Hindlimb muscle (tissue), 1 donor: ENCODE measurements around the gene CHTOP. TPM values are rescaled to one million over a fixed set of nuclear protein-coding genes. Genes with fewer than 3 reads are reported as not detected.

Experiments
- DNase-seq: peaks from one replicate; pipeline ENCODE4 v3.0.0-alpha.2; 2013
- polyA plus RNA-seq: library from polyadenylated mRNA; unstranded; fragments of 120-200 nt; gene quantifications from one replicate; pipeline ENCODE4 v1.2.1, GENCODE V29; 2013; ENCODE audit not compliant: insufficient read length

Gene CHTOP
- polyA plus RNA-seq, 1 donor = 100 TPM

GRCh38 chr1:153613406-153613805, 20.5 kb upstream of the CHTOP start:
- no peak for DNase-seq

GRCh38 chr1:153614189-153614900, 19.5 kb upstream of the CHTOP start:
- DNase-seq = no peak

DNA sequence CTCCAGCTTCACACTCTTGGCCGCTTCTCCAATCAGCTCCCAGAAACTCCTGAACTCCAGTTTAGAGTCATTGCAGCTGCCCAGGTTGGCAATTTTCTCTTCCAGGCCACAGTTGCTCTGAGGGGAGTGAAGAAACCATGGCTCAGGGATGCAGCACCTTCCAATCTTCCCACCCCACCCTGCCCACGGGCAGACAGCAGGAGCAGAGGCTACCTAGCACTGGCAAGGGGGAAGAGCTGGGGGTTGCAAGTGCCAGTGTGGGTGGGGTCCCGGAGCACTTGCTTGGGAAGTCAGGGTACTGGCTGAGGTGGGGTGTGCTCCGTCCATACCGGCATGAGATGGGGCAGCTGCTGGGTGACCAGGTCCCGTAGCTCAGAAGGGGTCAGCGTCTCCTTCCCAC, 19.0 kb upstream of the CHTOP start:
- DNase-seq = no peak

DNA sequence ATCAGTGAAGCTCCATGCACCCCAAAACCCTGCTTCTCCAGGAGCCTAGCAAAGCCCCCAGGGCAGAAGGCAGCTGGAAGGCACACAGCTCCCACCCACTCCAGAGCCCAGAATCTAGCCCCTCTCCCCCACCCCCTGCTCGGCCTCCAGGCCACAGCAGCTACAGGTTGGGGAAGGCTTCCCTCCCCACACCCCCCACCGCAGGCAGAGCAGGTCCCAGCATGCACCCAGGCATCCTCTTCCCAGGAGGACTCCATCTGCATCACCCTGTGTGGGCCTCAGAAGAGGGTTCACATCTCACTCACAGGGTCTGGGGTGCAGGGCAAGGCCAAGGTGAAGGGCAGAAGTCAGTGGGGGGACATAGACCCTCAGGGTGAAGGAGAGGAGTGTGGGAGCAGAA, 18.5 kb upstream of the CHTOP start:
- DNase-seq = no peak

DNA sequence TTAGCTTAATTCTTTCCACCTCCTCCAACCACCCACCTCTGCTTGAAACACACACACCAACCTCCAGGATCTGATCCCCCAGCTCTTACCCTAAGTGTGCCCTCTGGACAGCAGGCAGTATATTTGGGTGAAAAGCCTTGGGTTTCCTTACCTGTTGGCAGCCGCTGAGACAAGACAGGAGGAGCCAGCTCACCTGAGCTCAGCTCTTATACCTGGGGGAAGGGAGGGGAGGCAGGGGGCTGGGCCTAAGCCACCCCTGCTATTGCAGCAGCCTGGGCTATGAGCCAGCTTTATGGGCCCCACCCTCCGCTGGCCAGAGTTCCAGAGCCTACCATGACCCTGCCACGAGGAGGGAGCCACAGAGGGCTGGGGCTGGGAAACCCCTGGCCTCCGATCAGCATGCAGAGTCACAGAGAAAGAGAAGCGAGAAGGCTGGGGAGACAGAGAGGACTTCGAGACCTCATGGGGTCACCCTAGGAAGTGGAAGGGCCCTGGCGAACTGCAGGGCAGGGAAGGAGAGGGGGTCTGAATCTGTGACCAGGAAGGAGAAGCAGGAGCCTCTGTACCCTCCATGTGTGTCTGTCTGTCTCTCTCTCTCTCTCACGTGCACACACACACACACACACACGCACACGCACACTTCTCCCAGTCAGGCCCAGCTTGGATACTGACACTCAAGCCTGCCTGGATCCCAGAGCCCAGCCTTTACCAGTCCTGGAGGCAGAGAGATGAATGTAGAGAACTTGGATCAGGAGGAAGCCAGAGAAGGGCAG, 17.5 kb upstream of the CHTOP start, which contains the start of gene S100A14:
S100A14 (minus strand) TSS at position 182 of the 773 bp plus-strand sequence. CDS start 467 bp downstream, outside the sequence.
- no peak for DNase-seq

DNA sequence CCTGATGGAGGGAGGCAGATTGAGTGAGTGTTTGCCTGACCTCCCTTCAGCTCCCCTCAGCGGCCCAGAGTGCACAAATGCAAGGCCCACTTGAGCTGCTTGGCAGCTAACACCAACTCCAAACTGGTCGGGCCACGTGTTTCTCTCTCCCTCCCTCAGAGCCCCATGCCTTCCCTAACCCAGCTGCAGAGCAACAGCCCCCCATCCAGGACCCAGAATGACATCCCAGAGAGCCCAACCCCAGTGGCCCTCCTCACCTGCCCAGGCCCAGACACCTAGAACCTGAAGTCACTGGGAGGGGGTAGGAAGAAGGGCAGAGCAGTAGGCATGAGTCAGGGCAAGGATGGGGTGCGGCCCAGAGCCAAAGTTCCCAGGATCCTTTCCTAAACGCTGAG, 17.0 kb upstream of the CHTOP start:
- no peak for DNase-seq

GRCh38 chr1:153617663-153618062, 16.2 kb upstream of the CHTOP start:
- no peak for DNase-seq

GRCh38 chr1:153619171-153619570, 14.7 kb upstream of the CHTOP start:
- DNase-seq = no peak

GRCh38 chr1:153623101-153623500, 10.8 kb upstream of the CHTOP start:
- DNase-seq = no peak

DNA sequence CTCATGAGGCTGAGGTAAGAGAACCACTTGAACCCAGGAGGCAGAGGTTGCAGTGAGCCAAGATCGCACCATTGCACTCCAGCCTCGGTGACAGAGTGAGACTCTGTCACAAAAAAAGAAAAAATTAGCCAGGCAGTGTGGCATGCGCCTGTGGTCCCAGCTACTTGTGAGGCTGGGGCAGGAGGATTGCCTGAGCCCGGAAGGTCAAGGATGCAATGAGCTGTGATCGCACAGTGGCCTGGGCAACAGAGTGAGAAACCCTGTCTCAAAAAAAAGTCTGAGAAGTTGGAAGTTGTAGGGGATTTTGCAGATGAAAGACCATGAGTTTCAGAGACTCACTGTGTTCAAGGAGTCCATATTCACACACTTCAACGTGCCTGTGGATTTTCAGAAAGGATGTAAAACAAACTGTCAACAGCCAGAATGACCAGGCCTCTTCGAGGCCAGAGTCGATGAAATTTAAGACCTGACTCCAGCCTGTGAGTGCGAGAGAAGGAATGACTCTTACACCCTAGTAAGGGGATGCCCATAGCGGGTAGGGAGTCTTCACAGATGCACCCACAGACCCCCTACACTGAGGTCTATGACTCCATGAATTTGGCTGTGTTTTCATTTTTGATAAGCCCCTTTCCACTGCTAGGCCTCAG, 8.8 kb upstream of the CHTOP start:
- DNase-seq = no peak

- no peak for DNase-seq
Observed at GRCh38 chr1:153626477-153626903, 7.4 kb upstream of the CHTOP start.

DNA sequence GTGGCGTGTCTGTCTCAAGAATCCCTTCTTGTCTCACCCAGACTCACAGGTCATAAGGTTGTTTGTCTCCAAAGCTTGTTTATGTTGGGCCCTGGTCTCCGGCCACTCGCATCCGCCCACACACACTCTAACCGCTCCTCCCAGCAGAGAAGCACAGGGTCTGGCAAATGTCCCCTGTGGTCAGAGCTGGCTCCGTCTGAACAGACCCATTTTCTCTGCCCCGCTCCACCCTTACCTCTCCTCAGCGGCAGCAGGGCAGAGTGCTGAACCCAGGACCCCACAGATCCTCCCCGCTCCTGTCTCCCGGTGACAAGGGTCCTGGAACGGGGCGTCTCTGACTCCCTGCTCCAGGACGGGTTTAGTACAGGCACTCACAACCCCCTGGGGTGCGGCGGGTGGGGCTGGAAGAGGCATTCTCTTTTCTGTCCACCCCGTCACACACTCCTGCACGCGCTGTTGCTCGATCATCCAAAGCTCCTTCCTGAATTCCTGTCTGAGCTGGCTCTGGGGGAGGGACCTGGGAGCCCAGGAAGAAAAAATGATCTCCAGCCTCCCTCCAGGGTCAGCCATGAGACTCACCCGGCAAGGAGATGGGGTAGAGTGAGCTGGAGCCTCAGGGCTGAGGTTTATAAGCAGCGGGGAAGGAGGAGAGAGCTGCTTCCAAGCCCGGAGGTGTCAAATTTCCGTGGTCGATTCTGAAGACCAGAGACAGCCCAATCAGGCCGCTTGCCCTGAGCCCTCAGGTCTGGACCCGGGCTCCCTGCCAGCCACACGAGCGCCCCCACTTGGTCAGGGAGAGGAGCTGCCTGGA, 6.8 kb upstream of the CHTOP start, which contains the start of gene S100A13:
S100A13 (minus strand) TSS at position 602 of the 811 bp plus-strand sequence. CDS start 1,033 bp downstream, outside the sequence.
- DNase-seq = peak; percentile 77

DNA sequence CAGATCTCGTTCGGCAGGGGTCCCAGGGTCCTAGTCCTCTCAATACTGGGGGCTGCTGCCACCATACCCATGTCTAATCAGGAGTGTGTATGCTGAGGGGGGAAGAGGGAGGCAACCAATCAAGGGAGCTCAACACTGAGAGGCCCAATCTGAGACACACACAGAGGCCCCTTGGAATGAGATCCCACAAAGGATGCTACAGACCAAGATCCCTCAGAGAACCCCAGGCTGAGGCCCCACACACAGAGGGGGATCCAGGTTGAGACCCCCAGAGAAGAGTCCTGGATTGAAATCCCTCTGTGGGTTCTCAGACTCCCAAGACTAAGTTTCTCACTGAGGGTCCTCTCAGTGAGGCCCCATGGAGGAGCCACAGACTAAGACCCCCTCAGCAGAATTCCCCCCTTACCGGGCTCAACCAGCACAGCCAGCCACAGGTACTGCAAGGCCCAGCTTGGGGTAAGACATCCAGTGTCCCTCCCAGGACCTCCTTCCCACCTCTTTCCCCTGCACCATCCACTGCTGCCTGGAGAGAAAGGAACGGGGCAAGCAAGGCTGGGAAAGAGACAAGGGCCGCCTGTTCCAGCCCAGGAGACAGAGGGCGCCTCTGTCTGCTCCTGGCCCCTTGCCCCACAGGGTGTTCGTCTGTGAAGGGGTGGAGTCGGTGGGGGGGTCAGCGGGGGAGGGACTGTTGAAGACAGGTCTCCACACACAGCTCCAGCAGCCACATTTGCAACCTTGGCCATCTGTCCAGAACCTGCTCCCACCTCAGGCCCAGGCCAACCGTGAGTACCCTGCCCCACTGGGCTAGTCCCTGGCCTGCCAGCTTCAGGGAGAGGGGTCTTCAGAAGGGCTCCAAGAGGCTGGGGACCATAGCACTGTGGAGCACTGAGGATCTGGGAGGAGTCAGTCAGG, 5.9 kb upstream of the CHTOP start, which contains the start of gene S100A1:
S100A1 (plus strand) TSS at position 720 of the 912 bp plus-strand sequence. CDS start 2,088 bp downstream, outside the sequence.
- DNase-seq = no peak

DNA sequence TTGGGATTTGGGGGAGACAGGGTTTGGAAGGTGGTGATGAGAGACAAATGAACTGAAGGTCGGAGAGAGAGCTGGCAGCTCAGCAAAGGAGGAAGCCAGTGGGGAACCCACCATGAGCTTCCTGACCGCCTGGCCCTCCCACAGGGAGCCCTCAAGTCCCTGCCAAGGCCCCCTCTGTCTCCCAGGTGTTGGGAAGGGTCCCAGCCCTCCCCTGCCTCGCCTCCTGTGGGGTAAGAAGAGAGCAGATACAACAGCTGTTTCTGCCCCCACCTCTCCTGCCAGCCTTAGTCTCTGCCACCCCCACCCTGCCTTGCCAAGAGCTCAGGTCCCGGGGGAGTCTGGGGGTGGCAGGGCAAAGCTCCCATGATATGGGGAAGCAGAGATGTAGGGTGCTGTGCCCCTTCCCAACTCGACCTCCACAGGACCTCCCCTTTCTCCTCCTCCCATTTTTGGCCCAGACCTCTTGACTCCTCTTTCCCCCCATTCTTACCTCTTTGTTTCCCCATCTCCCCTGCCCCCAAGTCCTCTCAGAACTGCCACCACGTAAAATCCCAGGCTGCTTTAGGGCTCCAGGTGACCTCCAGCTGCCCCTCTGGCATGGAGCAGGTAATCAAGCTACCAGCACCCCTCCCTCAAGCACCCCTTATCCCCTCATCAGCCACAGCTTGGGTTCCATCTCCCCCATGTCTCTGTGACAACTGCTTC, 5.1 kb upstream of the CHTOP start:
- no peak for DNase-seq

DNA sequence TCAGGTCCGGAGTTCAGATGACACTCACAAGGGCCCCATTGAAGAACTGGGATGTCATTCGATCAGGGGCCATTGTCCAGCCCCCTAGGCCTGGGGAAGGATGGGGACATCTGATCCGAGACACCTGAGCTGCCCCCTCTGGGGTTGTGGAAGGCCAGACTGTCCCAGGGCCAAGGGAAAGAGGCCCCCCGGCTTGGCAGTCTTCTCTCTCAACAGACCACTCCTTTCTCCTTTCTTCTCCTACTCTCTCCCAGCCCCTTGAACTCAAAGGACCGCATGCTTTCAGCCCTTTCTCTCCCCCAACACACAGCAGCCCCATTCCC, 4.6 kb upstream of the CHTOP start:
- DNase-seq = no peak

DNA sequence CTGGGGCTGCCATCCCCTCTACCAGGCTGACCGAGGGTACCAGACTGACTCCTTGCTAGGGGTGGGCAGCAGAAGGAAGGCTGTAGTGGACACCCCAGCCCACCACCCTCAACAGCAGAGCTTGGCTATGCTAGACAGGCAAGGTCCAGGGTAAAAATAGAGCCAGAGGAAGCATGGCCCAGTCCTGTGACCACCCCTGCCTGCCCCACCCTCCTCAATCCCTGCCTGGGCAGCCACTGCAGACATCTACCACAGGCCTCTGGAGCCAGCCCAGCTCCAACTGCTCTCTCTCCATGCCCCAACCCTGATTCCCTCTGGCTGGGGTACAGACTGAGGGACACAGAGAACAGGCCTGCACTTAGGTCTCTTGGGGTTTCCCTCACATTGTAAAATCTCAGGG, 3.9 kb upstream of the CHTOP start:
- DNase-seq = no peak

GRCh38 chr1:153630384-153630783, 3.5 kb upstream of the CHTOP start:
- no peak for DNase-seq

DNA sequence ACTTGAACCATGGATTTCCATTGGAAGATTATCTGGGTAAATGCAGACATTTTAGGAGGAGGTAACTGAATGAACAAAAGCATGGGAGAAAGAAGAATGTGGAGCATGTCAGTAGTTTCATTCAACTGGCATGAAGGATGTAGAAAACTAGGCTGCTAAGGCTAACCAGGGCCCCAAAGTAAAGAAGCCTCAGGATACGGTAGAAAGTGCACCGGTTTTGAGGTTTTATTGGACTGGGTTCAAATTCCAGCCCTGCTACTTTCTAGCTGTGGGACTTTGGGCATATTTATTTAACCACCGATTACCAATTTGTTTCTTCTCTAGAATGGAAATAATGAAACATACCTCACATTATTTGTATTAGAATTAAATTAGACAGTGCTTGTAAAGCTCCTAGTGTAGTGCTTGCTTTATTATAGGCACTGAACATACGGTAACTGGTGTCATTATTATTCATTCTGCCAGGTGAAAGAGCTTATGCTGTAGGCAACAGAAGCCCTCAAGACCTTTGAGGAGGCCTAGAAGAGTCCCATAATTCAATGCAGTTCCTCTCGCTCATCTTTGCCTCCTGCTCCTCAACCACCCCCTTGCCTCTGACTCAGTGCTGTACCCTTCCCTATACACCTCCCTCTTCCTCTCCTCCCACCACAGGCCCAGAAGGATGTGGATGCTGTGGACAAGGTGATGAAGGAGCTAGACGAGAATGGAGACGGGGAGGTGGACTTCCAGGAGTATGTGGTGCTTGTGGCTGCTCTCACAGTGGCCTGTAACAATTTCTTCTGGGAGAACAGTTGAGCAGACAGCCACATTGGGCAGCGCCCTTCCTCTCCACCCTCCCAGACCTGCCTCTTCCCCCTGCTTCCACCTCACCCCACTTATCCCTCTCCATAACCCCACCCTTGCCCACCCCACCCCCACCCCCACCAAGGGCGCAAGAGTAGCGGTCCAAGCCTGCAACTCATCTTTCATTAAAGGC, 2.5 kb upstream of the CHTOP start:
- no peak for DNase-seq

GRCh38 chr1:153633161-153633753, 609 bp upstream of the CHTOP start:
- DNase-seq = no peak
